ENCODE measurements around the gene PLXNB2. TPM values are rescaled to one million over a fixed set of nuclear protein-coding genes. Genes with fewer than 3 reads are reported as not detected.

Gene PLXNB2
- polyA plus RNA-seq, 4 donors = 217 to 261 (median 232) TPM

DNA sequence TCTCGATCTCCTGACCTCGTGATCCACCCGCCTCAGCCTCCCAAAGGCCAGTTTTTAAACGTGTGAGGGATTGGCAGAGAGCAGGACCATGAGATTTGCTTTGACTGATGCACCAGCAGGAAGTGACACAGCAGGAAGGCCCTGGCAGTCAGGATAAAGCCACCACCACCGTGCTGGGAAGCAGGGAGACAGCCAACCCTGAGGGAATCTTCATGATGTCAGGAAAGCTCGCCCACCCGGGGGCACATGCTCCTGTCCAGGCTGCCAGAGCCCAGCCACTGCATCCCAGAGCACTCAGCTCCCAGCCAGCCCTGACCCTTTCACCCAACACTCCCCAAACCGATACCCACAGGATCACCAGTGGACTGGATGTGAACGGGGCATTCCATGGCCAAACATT, 68.7 kb downstream of the PLXNB2 start:
- no peak for DNase-seq (ENCODE audit: low read depth in 4 of 4, low spot score in 3 of 4)

DNA sequence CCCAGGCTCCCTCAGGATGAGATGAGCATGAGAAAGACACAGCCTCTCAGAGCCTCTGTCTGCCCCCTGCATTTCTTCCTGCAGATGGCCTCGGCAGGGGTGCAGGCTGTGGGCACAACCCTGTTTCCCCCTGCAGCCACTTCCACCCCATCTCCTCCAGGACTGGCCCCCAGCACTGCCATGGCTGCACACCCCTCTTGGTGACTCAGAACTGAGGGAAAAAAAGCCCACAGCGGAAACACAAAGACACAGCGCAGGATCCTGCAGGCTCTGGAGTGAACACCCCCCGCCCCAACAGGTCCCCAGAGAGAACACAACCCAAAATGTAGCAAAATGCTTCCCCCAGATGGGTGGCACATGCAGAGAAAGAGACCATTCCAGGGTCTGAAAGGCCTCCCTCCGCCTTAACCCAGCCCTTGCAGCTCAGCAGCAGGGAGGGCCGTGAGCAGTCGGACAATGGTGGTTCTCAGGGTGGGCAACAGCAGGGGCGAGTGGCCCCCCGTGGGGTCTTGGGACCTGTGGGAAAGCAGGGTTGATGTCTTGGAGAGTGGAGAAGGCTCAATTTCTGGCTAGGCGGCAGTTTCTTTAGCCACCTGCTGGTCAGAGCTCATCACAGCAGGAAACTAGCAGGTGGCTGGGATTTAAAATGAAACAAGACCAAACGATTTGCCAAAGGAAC, 70.6 kb downstream of the PLXNB2 start:
- DNase-seq (ENCODE audit: low read depth in 4 of 4, low spot score in 3 of 4) = no peak

DNA sequence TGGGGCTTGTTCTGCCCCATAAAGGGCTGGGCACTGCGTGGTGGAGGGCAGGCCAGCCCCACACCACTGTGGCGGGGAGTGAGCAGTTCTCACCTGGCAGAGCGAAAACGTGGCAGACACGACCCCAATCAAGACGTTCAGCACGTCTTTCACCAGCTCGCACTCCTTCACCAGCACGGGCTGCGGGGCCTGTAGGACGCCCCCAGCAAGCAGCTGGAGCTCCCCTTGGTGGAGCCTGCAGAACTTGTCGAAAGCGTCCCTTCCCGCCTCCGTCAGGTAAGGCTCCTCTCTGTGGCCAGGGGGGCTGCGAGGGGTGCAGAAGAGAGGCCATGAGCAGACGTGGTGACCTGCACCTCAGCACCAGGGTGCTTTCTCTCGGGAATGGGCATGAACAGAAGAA, 74.2 kb downstream of the PLXNB2 start:
- no peak for DNase-seq (ENCODE audit: low read depth in 4 of 4, low spot score in 3 of 4)

DNA sequence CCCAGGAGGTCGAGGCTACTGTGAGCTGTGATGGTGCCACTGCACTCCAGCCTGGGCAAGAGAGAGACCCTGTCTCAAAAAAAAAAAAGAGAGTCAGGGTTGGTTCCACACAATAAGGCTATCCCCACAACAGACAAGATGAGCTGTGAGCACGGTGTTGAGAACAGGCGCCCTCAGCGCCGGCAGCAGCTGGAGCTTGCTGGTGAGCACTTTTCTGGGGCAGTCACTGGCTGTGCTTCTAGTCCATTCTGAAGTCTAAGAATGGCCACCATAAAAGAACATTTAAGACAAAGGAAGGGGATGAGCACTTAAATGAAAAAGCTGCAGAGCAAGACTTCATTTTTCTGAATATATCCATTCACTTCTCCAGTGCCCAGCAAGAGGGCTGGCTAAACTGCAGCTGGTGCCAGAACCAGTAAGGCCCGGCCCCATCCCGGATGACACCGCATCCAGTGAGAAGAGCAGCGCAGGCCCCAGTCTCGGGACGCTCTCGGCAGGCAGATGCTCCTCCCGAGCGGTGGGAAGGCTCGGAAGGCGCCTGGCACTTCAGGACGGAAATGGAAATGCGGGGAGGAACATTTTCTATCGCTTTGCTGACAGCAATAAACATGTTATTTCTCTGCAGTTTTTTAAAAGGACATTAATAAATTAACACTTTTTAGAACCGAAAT, 74.8 kb downstream of the PLXNB2 start:
- no peak for DNase-seq (ENCODE audit: low read depth in 4 of 4, low spot score in 3 of 4)

DNA sequence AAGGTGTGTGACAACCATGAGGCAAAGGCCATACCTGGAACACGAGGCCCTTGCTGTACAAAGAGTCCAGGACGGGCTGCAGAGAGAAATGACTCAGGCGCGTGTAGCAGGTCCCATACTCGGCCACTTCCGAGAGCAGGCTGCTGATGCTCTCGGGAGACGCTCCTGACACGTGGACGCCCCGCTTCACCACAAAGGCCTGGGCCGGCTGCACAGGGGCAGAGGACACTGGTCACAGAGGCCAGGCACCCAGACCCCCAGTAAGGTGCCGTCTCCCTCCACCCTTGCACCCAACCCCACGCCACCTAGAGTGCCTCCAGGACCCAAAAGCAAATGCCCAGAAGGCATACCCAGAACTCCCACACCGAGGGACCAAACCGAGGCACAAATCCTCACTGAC, 78.1 kb downstream of the PLXNB2 start:
- DNase-seq (ENCODE audit: low read depth in 4 of 4, low spot score in 3 of 4) = no peak

DNA sequence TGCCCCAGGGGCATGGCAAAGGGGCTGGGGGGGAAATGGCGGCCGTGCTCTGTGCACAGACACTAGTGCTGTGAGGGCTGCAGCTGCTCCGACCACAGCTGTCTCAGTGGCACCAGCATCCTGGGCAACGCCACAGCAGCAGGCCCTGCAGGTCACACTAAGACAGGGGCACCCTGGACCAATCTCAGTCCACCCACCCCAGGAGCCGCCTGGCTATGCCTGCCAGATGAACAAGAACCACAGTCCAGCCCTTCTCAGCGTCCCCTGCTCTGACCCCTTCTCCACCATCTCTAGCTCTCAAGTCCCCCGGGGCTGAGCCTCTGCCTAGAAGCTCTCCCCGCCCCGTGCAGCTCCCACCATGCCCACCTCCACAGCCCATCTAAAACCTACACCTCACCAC, 79.1 kb downstream of the PLXNB2 start:
- DNase-seq (ENCODE audit: low read depth in 4 of 4, low spot score in 3 of 4) = no peak

DNA sequence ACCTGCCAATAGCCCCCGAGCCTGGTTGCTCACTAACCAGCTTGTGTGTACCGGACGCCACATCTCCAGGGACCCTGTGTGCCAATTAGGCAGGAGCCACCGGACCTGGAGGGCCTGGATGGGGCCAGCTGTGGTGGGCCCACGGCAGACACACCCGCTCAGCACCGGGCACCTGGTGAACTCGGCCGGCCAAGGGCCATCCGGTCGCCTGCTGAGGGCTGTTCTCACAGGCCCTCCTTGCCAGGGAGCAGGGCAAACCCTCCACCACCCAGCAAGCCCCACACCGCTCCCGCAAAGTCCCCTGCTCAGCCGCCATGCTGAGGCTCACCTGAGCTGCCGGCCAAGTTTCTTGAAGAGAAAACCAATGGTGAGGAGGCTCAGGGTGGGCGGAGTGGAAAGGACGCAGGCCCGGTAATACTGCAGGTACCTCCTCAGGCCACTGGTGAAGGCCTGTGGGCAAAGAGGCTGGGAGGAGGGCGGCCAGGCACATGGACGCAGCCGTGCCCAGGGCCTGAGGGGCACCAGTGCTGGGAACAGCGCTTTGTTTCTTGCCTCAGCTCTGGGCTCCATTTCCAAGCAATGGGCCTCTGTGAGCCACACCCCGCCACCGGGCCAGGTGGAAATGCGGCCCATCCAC, 79.7 kb downstream of the PLXNB2 start:
- no peak for DNase-seq (ENCODE audit: low read depth in 4 of 4, low spot score in 3 of 4)

DNA sequence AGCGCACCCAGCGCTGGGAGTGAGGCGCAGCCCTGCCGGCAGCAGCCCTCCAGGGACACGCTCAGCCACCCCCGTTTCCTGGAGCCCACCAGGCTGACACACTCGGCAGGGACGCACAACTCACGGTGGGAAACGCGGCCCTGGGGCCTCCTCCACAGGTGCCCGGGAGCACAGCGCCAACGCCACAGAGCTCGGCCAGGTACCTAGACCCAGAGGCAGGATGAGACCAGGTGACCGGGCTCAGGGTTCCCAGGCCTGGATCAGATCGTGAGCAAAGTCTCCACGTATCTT, 80.6 kb downstream of the PLXNB2 start:
- DNase-seq (ENCODE audit: low read depth in 4 of 4, low spot score in 3 of 4) = no peak

DNA sequence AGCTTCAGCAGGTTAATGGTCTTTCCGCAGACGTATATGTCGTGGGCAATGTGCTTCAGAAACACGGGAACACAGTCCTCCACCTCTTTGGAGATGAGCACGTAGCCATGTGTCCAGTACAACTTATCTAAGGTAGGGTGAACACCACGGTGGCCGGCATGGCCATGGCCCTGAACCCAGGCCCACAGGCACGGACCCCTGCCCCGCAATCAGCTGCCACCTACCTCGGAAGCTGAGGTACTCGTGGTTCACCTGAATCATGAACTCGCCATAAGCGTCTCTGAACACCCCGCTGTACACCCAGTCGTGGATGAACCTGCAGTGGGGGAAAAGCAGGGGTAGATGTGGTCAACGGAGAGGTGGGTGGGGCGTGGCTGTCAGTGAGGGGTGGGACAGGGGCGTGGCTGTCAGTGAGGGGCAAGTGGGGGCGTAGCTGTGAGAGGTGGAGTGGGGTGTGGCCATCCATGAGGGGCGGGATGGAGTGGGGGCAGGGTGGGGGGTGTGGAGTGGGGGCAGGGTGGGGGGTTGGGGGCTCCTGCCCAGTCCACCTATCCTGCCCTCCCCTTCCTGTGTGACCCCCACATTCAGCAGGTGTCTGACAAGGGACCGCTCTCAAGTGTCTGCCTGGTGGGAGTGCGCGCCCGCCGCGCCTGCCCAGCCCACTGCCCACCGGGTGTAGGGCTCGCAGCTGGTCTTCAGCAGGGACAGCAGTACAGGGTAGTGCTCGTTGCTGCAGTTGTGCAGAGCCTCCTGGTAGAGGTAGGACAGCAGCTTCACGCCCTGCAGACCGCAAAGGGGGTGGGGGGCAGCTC, 81.2 kb downstream of the PLXNB2 start:
- DNase-seq (ENCODE audit: low read depth in 4 of 4, low spot score in 3 of 4) = no peak

DNA sequence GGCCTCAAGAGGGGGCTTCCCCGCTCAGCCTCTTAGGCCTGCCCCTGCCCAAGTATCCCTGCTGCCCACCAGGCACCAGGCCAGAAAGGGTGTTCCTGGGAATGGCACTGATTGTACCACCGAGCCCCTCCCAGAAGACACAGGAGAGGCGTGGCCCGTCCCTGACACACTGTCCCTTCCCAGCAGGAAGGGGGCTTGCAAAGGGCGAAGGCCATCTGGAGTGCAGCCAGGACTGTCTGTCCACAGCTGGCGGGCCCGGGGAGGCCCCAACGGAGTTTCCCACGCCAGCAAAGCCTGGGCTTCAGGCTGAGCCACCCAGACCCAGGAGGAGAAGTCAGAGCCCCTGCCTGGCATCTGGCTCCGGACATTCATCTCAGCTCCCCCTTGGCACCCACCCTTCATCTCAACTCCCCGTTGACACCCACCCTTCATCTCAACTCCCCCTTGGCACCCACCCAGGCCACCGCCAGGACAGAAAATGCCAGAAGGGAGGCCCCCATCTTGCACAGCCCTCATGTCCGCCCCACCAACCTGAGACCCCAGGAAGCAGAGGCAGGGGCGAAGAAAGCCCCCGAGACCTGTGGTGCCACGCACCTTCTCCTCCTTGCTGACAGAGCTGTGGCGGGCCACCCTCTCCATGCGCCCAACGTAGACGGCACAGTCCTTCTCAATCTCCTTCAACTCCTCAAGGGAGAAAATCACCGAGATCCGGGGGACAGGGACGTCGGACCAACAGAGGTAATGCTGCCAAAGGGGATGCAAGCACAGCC, 82.1 kb downstream of the PLXNB2 start:
- no peak for DNase-seq (ENCODE audit: low read depth in 4 of 4, low spot score in 3 of 4)

Other genes starting within 250 kb of the PLXNB2 start
- gene TTLL8, start 249.3 kb downstream of the PLXNB2 start, polyA plus RNA-seq (ENCODE audit: insufficient read length in 4 of 4) = under 1 TPM in 1 of 4 donors, not detected in 3; 0.06 TPM
- gene MLC1, start 222.2 kb downstream of the PLXNB2 start, polyA plus RNA-seq (ENCODE audit: insufficient read length in 4 of 4) = 1 to 10 TPM in 1 of 4 donors, under 1 TPM in 3; 0.66 to 1.6 (median 0.86) TPM
- gene MOV10L1, start 217.6 kb downstream of the PLXNB2 start, polyA plus RNA-seq (ENCODE audit: insufficient read length in 4 of 4) = 1 to 10 TPM in 1 of 4 donors, under 1 TPM in 3; 0.33 to 1.2 (median 0.71) TPM
- gene PANX2, start 136.9 kb downstream of the PLXNB2 start, polyA plus RNA-seq (ENCODE audit: insufficient read length in 4 of 4) = 1 to 10 TPM in 3 of 4 donors, under 1 TPM in 1; 0.76 to 2.2 (median 1.5) TPM
- gene TRABD, start 121.7 kb downstream of the PLXNB2 start, polyA plus RNA-seq (ENCODE audit: insufficient read length in 4 of 4) = 10 to 100 TPM; 19.1 to 30.8 (median 21.7) TPM
- 10 to 100 TPM; 14.9 to 26.2 (median 17.1) TPM for gene SELENOO, start 106.6 kb downstream of the PLXNB2 start, polyA plus RNA-seq (ENCODE audit: insufficient read length in 4 of 4)
- 10 to 100 TPM; 31.4 to 40.7 (median 34.3) TPM for gene TUBGCP6, start 62.6 kb downstream of the PLXNB2 start, polyA plus RNA-seq (ENCODE audit: insufficient read length in 4 of 4)
- gene HDAC10, start 56.4 kb downstream of the PLXNB2 start, polyA plus RNA-seq (ENCODE audit: insufficient read length in 4 of 4) = 10 to 100 TPM; 18.0 to 28.7 (median 19.9) TPM
- 10 to 100 TPM; 10.6 to 23.6 (median 12.2) TPM for gene MAPK12, start 46.0 kb downstream of the PLXNB2 start, polyA plus RNA-seq (ENCODE audit: insufficient read length in 4 of 4)
- gene MAPK11, start 37.3 kb downstream of the PLXNB2 start, polyA plus RNA-seq (ENCODE audit: insufficient read length in 4 of 4) = 1 to 10 TPM; 7.3 to 8.8 (median 7.4) TPM
- gene DENND6B, start 19.4 kb upstream of the PLXNB2 start, polyA plus RNA-seq (ENCODE audit: insufficient read length in 4 of 4) = 10 to 100 TPM; 12.0 to 17.9 (median 15.0) TPM
- gene PPP6R2, start 35.7 kb upstream of the PLXNB2 start, polyA plus RNA-seq (ENCODE audit: insufficient read length in 4 of 4) = 10 to 100 TPM; 35.9 to 46.0 (median 40.3) TPM
- 10 to 100 TPM; 30.7 to 46.5 (median 32.7) TPM for gene SBF1, start 167.4 kb upstream of the PLXNB2 start, polyA plus RNA-seq (ENCODE audit: insufficient read length in 4 of 4)
- gene ADM2, start 173.9 kb upstream of the PLXNB2 start, polyA plus RNA-seq (ENCODE audit: insufficient read length in 4 of 4) = 1 to 10 TPM; 4.1 to 6.8 (median 5.4) TPM
- gene MIOX, start 179.2 kb upstream of the PLXNB2 start, polyA plus RNA-seq (ENCODE audit: insufficient read length in 4 of 4) = 10 to 100 TPM in 3 of 4 donors, 1 to 10 TPM in 1; 3.2 to 17.7 (median 12.1) TPM
- 10 to 100 TPM; 40.4 to 61.4 (median 41.9) TPM for gene LMF2, start 200.1 kb upstream of the PLXNB2 start, polyA plus RNA-seq (ENCODE audit: insufficient read length in 4 of 4)
- gene NCAPH2, start 200.6 kb upstream of the PLXNB2 start, polyA plus RNA-seq (ENCODE audit: insufficient read length in 4 of 4) = 10 to 100 TPM; 36.1 to 54.1 (median 43.8) TPM
- 1 to 10 TPM in 1 of 4 donors, under 1 TPM in 2, not detected in 1; 0.24 to 5.8 (median 0.37) TPM for gene SCO2, start 218.0 kb upstream of the PLXNB2 start, polyA plus RNA-seq (ENCODE audit: insufficient read length in 4 of 4)
- gene TYMP, start 222.4 kb upstream of the PLXNB2 start, polyA plus RNA-seq (ENCODE audit: insufficient read length in 4 of 4) = 1 to 10 TPM; 1.1 to 2.5 (median 1.3) TPM
- gene KLHDC7B, start 238.3 kb upstream of the PLXNB2 start, polyA plus RNA-seq (ENCODE audit: insufficient read length in 4 of 4) = under 1 TPM; 0.07 to 0.46 (median 0.18) TPM

Data from right renal pelvis (tissue), 4 donors.